Measurements from ENCODE around the gene PTPN4. TPM values are rescaled to one million over a fixed set of nuclear protein-coding genes. Genes with fewer than 3 reads are reported as not detected.

The PTPN4 gene
- total and polyA plus RNA-seq, 3 donors from 2014 or later = 19.7 to 80.5 (median 58.5) TPM

DNA sequence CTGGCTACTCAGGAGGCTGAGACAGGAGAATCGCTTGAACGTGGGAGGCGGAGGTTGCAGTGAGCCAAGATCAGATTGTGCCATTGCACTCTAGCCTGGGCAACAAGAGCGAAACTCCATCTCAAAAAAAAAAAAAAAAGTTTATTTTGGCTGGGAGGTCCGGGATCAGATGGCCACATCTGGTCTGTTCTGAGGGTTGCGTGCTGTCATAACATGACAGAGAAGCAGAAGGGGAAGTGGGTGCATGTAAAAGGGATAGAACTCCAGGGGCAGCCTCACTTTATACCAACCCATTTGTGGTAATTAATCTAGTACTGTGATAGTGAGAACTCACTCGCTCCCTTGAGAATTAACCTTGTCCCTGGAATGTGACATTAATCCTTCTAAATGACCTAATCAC, 101.2 kb downstream of the PTPN4 start:
- no peak for DNase-seq
- 70 to 81% methylated on average over 7 of the region's 7 CpGs for WGBS, 2 donors

GRCh38 chr2:119862127-119862889, 102.6 kb downstream of the PTPN4 start:
- Histone ChIP-seq H3K27me3 (no peaks in the 10 kb centered on the region), H3K36me3 (ENCODE audit: low read depth, missing control alignments) (no peaks in the 10 kb centered on the region), H3K9me3 (no peaks in the 10 kb centered on the region), H3K4me3 (no peak overlapping the region), H3K27ac (no peak overlapping the region), H3K4me1 (peaks cover 14% of the 10 kb centered on the region)
- no peak for DNase-seq
- WGBS, 2 donors = 45 to 52% methylated on average over 3 of the region's 3 CpGs
- TF ChIP-seq POLR2A (IDR thresholded peaks at IDR 0.05) (no peak), CTCF (IDR thresholded peaks at IDR 0.05) (no peak)
- intact Hi-C loops (cut with DNase I; ENCODE audit: low total_unique reads) = no loop called here

More for the DNA sequence above, 101.2 kb downstream of the PTPN4 start:
- Histone ChIP-seq H3K27me3 (no peaks in the 10 kb centered on the region), H3K4me3 (no peak overlapping the region), H3K27ac (no peak overlapping the region), H3K36me3 (ENCODE audit: low read depth, missing control alignments) (no peaks in the 10 kb centered on the region), H3K4me1 (peaks cover 14% of the 10 kb centered on the region), H3K9me3 (no peaks in the 10 kb centered on the region)
- intact Hi-C loops (cut with DNase I; ENCODE audit: low total_unique reads) = no loop called here
- TF ChIP-seq POLR2A (IDR thresholded peaks at IDR 0.05) = no peak
- TF ChIP-seq CTCF (IDR thresholded peaks at IDR 0.05) = no peak

- WGBS, 2 donors = 74 to 85% methylated on average over 3 of the region's 3 CpGs
- TF ChIP-seq CTCF (IDR thresholded peaks at IDR 0.05) (no peak), POLR2A (IDR thresholded peaks at IDR 0.05) (no peak)
These were observed 104.6 kb downstream of the PTPN4 start for GRCh38 chr2:119864318-119864717.

GRCh38 chr2:119871725-119872124, 112.0 kb downstream of the PTPN4 start:
- WGBS, 2 donors = 92 to 95% methylated on average over 3 of the region's 3 CpGs
- intact Hi-C loops (cut with DNase I; ENCODE audit: low total_unique reads) = no loop called here
- TF ChIP-seq CTCF (IDR thresholded peaks at IDR 0.05) = no peak
- no peak for TF ChIP-seq POLR2A (IDR thresholded peaks at IDR 0.05)
- Histone ChIP-seq H3K36me3 (ENCODE audit: low read depth, missing control alignments) (no peaks in the 10 kb centered on the region), H3K4me1 (no peaks in the 10 kb centered on the region), H3K9me3 (no peaks in the 10 kb centered on the region), H3K4me3 (no peak overlapping the region), H3K27ac (no peak overlapping the region), H3K27me3 (no peaks in the 10 kb centered on the region)
- no peak for DNase-seq

More at GRCh38 chr2:119864318-119864717, 104.6 kb downstream of the PTPN4 start:
- H3K9me3 ChIP-seq = no peaks in the 10 kb centered on the region
- H3K4me1 ChIP-seq = peaks cover 14% of the 10 kb centered on the region
- intact Hi-C loops (cut with DNase I; ENCODE audit: low total_unique reads) = no loop called here
- H3K27me3 ChIP-seq = no peaks in the 10 kb centered on the region
- H3K4me3 ChIP-seq = no peak overlapping the region
- no peak for DNase-seq
- no peak overlapping the region for H3K27ac ChIP-seq
- no peaks in the 10 kb centered on the region for H3K36me3 ChIP-seq (ENCODE audit: low read depth, missing control alignments)

Data from testis (tissue), 3 donors.